HepG2 (cell line): ENCODE results near the gene CHN2. TPM values are rescaled to one million over a fixed set of nuclear protein-coding genes. Genes with fewer than 3 reads are reported as not detected.

Experiments used
- CHCHD3 ChIP-seq: sonication (generic); formaldehyde crosslinking; IDR thresholded peaks from 2 replicates; pipeline ENCODE4 v1.8.0; 2022; ENCODE audit warnings: mild to moderate bottlenecking, missing genetic modification reagents, moderate library complexity
- FOXA3 ChIP-seq: IDR thresholded peaks from 2 replicates; pipeline ENCODE4 v1.6.1; 2016; ENCODE audit warnings: missing genetic modification reagents, missing compliant biosample characterization
- HMG20B ChIP-seq: conservative IDR thresholded peaks from 2 replicates; pipeline ENCODE4 v1.6.1; 2016; ENCODE audit warnings: missing genetic modification reagents, missing compliant biosample characterization
- KDM1A ChIP-seq: IDR thresholded peaks from 2 replicates; pipeline ENCODE4 v1.6.1; 2016; ENCODE audit warnings: missing compliant biosample characterization
- NCOA2 ChIP-seq: sonication (generic); formaldehyde crosslinking; IDR thresholded peaks from 2 replicates; pipeline ENCODE4 v1.8.0; 2022; ENCODE audit warnings: inconsistent platforms
- NR1H2 ChIP-seq: sonication (generic); formaldehyde crosslinking; IDR thresholded peaks from 2 replicates; pipeline ENCODE4 v1.8.1; 2022; ENCODE audit warnings: low read depth, missing genetic modification reagents, borderline replicate concordance
- PITX1 ChIP-seq: sonication (generic); formaldehyde crosslinking; IDR thresholded peaks from 2 replicates; pipeline ENCODE4 v1.5.1; 2020; ENCODE audit warnings: mild to moderate bottlenecking, missing genetic modification reagents
- POGZ ChIP-seq: sonication (generic); formaldehyde crosslinking; IDR thresholded peaks from 2 replicates; pipeline ENCODE4 v1.4.0; 2020; ENCODE audit warnings: mild to moderate bottlenecking, missing genetic modification reagents
- POLR2AphosphoS5 ChIP-seq: IDR thresholded peaks from 2 replicates; pipeline ENCODE4 v1.6.1; 2012; ENCODE audit warnings: low read depth, low read length
- RXRB ChIP-seq: IDR thresholded peaks from 2 replicates; pipeline ENCODE4 v1.6.1; 2016; ENCODE audit warnings: borderline replicate concordance, missing genetic modification reagents, missing compliant biosample characterization
- SOX13 ChIP-seq, 3 experiments: fragments of 450-650 bp in 1 of 3; sonication (generic) in 1 of 3; formaldehyde crosslinking in 1 of 3; IDR thresholded peaks in 2 of 3; conservative IDR thresholded peaks in 1 of 3; 2 replicates each; pipeline versions ENCODE4 v1.5.0 to v1.6.1; 2016 to 2020; ENCODE audit warnings: antibody characterized with exemption in 1 of 3, mild to moderate bottlenecking in 1 of 3, missing compliant biosample characterization in 1 of 3, missing genetic modification reagents in 1 of 3, moderate library complexity in 1 of 3
- TCF12 ChIP-seq, 2 experiments: fragments of 450-650 bp in 1 of 2; sonication (generic) in 1 of 2; formaldehyde crosslinking in 1 of 2; IDR thresholded peaks; 2 replicates each; pipeline versions ENCODE4 v1.6.1 to v1.8.0; 2017 to 2022; ENCODE audit warnings: antibody characterized with exemption in 1 of 2, mild to moderate bottlenecking in 1 of 2, missing genetic modification reagents in 1 of 2, moderate library complexity in 1 of 2
- WIZ ChIP-seq: sonication (generic); formaldehyde crosslinking; IDR thresholded peaks from 2 replicates; pipeline ENCODE4 v1.5.1; 2020; ENCODE audit warnings: mild to moderate bottlenecking, missing genetic modification reagents
- ZNF12 ChIP-seq: sonication (generic); formaldehyde crosslinking; IDR thresholded peaks from 2 replicates; pipeline ENCODE4 v1.5.0; 2020; ENCODE audit warnings: missing genetic modification reagents
- ZNF333 ChIP-seq: sonication (generic); formaldehyde crosslinking; IDR thresholded peaks from 2 replicates; pipeline ENCODE4 v1.4.0; 2020; ENCODE audit warnings: mild to moderate bottlenecking, missing genetic modification reagents, borderline replicate concordance
- ZNF644 ChIP-seq: IDR thresholded peaks from 2 replicates; pipeline ENCODE4 v1.6.1; 2016; ENCODE audit warnings: low read depth
- ZNF720 ChIP-seq: sonication (generic); formaldehyde crosslinking; IDR thresholded peaks from 2 replicates; pipeline ENCODE4 v1.4.0; 2020; ENCODE audit warnings: missing genetic modification reagents
- polyA plus RNA-seq, 8 experiments: library from polyadenylated mRNA; depleted of rRNA in 3 of 8; stranded (reverse) in 7 of 8; unstranded in 1 of 8; fragments of >200 nt; fragmentation: Illumina TruSeq in 4 of 8; extraction: Trizol in 4 of 8; gene quantifications; 2 replicates each; pipeline versions ENCODE4 v1.2.1 to v1.2.3, GENCODE V29; 2011 to 2016; ENCODE audit warnings: low read depth in 4 of 8, missing spikeins in 1 of 8, mixed read lengths in 1 of 8; ENCODE audit not compliant: insufficient read depth in 1 of 8
- total RNA-seq, 5 experiments: library from RNA; depleted of rRNA; stranded (reverse); fragments of >200 nt; fragmentation: Illumina TruSeq; extraction: Trizol; gene quantifications; 2 replicates each; pipeline ENCODE4 v1.2.3, GENCODE V29; 2016; ENCODE audit warnings: low read depth in 1 of 5
- TF ChIP-seq, protein P1 (sequence below): sonication (generic); formaldehyde crosslinking; IDR thresholded peaks from 2 replicates; pipeline ENCODE4 v1.4.0; 2020; ENCODE audit warnings: missing genetic modification reagents
- TF ChIP-seq, protein P2 (sequence below): sonication (generic); formaldehyde crosslinking; IDR thresholded peaks from 2 replicates; pipeline ENCODE4 v1.4.0; 2020; ENCODE audit warnings: missing genetic modification reagents, low read depth, mild to moderate bottlenecking, borderline replicate concordance
- TF ChIP-seq, protein P3 (sequence below): sonication (generic); formaldehyde crosslinking; conservative IDR thresholded peaks from 2 replicates; pipeline ENCODE4 v1.4.0; 2020; ENCODE audit warnings: mild to moderate bottlenecking, missing genetic modification reagents, moderate library complexity
- TF ChIP-seq, protein P4 (sequence below): sonication (generic); formaldehyde crosslinking; IDR thresholded peaks from 2 replicates; pipeline ENCODE4 v1.4.0; 2020; ENCODE audit warnings: missing genetic modification reagents

Gene CHN2
- total and polyA plus RNA-seq, 2 of the 13 experiments (the other 11 are each of a cell fraction or from before 2014, with no cell fraction given), result 23.5 to 30.5 TPM

DNA sequence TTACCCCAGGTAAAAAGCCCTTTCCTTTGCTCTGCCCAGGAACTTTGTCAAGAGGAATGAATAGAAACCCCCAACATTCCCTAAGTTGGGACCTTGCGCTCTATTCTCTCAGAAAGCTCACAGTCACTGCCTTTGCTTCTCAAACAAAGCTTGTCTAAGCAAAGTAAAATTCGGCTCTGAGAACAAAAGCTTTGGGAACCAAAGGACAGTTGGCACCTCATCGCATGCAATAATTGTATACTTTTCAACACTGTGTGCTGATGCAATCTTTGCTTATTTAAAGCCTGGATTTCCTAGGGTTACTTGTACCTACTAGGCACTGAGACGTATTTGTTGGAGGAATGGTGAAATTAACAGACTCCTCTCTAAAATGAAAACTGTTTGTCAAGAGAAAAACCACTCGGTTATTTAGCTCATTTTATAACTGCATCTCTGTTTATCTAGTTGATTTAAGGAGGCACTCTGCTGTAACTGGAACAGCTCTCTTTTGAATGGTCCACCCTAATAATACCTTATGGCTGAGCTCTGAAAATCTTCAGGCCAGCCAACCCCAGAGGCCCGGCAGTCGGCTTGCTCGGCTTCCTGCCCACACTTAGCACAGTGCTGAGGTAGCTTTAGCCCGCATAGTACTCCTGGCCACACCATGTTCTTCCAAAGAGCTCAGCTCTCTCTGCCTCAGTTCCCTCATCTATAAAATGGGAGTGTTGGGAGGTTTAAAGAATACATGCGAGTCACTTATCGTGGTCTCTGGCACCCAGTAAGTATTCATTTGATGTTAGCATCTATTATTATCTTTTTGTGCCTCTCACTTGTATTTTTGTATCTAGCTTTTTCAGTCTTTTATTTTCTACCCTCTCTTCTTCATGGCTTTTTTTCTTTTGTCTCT lies 288.9 kb downstream of the CHN2 start (continued):
- peak; percentile 50; the same call in 1 of the 2 replicates for TF ChIP-seq POGZ (CRISPR knock-in tag)
- TF ChIP-seq SOX13 (IDR thresholded peaks at IDR 0.05), result peak; percentile 98
- peak in 1 of 2 experiments; percentile 100; a peak in 2 of 4 replicates for TF ChIP-seq SOX13 (CRISPR knock-in tag; conservative IDR thresholded peaks at IDR 0.05 in 1 of 2, IDR thresholded peaks at IDR 0.05 in 1 of 2)
- TF ChIP-seq PITX1, result no peak
- peak; percentile 92 for TF ChIP-seq NCOA2 (CRISPR knock-in tag)
- peak; percentile 88 for TF ChIP-seq FOXA3 (CRISPR knock-in tag)
- TF ChIP-seq, protein P1, sequence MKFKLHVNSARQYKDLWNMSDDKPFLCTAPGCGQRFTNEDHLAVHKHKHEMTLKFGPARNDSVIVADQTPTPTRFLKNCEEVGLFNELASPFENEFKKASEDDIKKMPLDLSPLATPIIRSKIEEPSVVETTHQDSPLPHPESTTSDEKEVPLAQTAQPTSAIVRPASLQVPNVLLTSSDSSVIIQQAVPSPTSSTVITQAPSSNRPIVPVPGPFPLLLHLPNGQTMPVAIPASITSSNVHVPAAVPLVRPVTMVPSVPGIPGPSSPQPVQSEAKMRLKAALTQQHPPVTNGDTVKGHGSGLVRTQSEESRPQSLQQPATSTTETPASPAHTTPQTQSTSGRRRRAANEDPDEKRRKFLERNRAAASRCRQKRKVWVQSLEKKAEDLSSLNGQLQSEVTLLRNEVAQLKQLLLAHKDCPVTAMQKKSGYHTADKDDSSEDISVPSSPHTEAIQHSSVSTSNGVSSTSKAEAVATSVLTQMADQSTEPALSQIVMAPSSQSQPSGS (CRISPR knock-in tag), result peak; percentile 62; the same call in 1 of the 2 replicates
- TF ChIP-seq ZNF333 (CRISPR knock-in tag), result no peak
- TF ChIP-seq NR1H2 (CRISPR knock-in tag), result no peak
- peak; percentile 92 for TF ChIP-seq ZNF644 (CRISPR knock-in tag)
- TF ChIP-seq CHCHD3 (CRISPR knock-in tag), result no peak
- TF ChIP-seq ZNF720 (CRISPR knock-in tag), result no peak
- peak; percentile 76 for TF ChIP-seq HMG20B (CRISPR knock-in tag)
- TF ChIP-seq, protein P2, sequence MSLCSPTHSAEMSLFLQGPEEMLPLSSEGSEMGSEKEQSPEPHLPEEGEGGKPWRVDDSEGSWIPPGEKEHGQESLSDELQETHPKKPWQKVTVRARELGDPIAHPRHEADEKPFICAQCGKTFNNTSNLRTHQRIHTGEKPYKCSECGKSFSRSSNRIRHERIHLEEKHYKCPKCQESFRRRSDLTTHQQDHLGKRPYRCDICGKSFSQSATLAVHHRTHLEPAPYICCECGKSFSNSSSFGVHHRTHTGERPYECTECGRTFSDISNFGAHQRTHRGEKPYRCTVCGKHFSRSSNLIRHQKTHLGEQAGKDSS (CRISPR knock-in tag), result no peak
- no peak for TF ChIP-seq POLR2AphosphoS5
- TF ChIP-seq ZNF12, result peak; percentile 86; the same call in 1 of the 2 replicates
- peak; percentile 53; the same call in 1 of the 2 replicates for TF ChIP-seq KDM1A (CRISPR knock-in tag)
- peak; percentile 66; the same call in 1 of the 2 replicates for TF ChIP-seq RXRB (CRISPR knock-in tag)
- TF ChIP-seq WIZ (CRISPR knock-in tag), result no peak
- no peak for TF ChIP-seq TCF12 (IDR thresholded peaks at IDR 0.05)
- TF ChIP-seq TCF12 (CRISPR knock-in tag; IDR thresholded peaks at IDR 0.05), result no peak
- TF ChIP-seq, protein P3, sequence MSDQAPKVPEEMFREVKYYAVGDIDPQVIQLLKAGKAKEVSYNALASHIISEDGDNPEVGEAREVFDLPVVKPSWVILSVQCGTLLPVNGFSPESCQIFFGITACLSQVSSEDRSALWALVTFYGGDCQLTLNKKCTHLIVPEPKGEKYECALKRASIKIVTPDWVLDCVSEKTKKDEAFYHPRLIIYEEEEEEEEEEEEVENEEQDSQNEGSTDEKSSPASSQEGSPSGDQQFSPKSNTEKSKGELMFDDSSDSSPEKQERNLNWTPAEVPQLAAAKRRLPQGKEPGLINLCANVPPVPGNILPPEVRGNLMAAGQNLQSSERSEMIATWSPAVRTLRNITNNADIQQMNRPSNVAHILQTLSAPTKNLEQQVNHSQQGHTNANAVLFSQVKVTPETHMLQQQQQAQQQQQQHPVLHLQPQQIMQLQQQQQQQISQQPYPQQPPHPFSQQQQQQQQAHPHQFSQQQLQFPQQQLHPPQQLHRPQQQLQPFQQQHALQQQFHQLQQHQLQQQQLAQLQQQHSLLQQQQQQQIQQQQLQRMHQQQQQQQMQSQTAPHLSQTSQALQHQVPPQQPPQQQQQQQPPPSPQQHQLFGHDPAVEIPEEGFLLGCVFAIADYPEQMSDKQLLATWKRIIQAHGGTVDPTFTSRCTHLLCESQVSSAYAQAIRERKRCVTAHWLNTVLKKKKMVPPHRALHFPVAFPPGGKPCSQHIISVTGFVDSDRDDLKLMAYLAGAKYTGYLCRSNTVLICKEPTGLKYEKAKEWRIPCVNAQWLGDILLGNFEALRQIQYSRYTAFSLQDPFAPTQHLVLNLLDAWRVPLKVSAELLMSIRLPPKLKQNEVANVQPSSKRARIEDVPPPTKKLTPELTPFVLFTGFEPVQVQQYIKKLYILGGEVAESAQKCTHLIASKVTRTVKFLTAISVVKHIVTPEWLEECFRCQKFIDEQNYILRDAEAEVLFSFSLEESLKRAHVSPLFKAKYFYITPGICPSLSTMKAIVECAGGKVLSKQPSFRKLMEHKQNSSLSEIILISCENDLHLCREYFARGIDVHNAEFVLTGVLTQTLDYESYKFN, result peak; percentile 78
- TF ChIP-seq, protein P4, sequence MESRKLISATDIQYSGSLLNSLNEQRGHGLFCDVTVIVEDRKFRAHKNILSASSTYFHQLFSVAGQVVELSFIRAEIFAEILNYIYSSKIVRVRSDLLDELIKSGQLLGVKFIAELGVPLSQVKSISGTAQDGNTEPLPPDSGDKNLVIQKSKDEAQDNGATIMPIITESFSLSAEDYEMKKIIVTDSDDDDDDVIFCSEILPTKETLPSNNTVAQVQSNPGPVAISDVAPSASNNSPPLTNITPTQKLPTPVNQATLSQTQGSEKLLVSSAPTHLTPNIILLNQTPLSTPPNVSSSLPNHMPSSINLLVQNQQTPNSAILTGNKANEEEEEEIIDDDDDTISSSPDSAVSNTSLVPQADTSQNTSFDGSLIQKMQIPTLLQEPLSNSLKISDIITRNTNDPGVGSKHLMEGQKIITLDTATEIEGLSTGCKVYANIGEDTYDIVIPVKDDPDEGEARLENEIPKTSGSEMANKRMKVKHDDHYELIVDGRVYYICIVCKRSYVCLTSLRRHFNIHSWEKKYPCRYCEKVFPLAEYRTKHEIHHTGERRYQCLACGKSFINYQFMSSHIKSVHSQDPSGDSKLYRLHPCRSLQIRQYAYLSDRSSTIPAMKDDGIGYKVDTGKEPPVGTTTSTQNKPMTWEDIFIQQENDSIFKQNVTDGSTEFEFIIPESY (CRISPR knock-in tag), result peak; percentile 8; the same call in 1 of the 2 replicates
